A549 (cell line): ENCODE results near the gene RAB11B.
A peak's percentile ranks its signal among the peaks of the same experiment; 100 is the strongest.

Source experiments
- BCL3 ChIP-seq: fragments of >200 bp; sonication (Bioruptor Twin); formaldehyde crosslinking; IDR thresholded peaks from 3 replicates; pipeline ENCODE4 v1.6.1; 2016
- KDM1A ChIP-seq: fragments of 200-600 bp; sonication (generic); IDR thresholded peaks from 2 replicates; pipeline ENCODE4 v1.6.1; 2016; ENCODE audit warnings: low read depth, mild to moderate bottlenecking
- POLR2A ChIP-seq: IDR thresholded peaks from 2 replicates; pipeline ENCODE4 v1.6.1; 2012; ENCODE audit warnings: mild to moderate bottlenecking, low read length
- TP53 ChIP-seq: fragments of 250-450 bp; sonication (Bioruptor Pico); IDR thresholded peaks from 2 replicates; pipeline ENCODE4 v1.5.0; 2021; ENCODE audit warnings: mild to moderate bottlenecking, moderate library complexity
- TF ChIP-seq, protein P1 (sequence below): fragments of >200 bp; sonication (Bioruptor Twin); formaldehyde crosslinking; IDR thresholded peaks from 3 replicates; pipeline ENCODE4 v1.5.1; 2016
- TF ChIP-seq, protein P2 (sequence below): IDR thresholded peaks from 2 replicates; pipeline ENCODE4 v1.6.1; 2012

DNA sequence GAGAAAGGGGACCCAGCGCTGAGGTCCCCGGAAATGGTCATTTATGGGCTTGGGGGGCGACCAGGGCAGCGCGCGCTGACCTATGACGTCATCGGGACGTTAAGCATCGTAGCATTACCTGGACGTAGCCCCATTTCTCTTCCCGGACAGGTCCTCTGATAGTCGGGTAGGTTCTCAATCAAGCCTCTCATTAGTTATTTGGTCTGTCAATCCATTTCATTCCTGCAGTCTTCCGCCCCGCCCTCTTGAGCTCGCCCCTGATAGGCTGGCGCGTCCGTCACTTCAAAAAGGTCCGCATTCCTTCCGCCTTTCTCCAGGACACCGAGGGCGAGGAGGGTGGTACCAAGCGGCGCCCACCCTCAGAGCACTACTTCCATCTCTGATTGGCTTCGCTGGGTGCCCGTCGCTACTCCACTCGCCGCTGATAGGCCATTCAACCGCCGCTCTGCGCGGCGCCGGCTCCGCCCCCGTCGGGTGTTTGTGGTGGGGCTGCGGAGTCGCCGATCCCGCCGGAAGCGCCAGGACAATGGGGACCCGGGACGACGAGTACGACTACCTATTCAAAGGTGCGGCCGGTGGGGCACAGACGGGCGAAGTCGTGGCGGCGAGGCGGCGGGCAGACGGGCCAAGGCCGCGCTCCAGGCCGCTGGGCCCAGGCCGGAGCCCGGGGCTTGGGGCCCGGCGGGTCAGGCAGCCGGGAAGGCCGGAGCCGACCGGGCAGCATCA lies at the start of gene RAB11B:
- TF ChIP-seq, protein P1, sequence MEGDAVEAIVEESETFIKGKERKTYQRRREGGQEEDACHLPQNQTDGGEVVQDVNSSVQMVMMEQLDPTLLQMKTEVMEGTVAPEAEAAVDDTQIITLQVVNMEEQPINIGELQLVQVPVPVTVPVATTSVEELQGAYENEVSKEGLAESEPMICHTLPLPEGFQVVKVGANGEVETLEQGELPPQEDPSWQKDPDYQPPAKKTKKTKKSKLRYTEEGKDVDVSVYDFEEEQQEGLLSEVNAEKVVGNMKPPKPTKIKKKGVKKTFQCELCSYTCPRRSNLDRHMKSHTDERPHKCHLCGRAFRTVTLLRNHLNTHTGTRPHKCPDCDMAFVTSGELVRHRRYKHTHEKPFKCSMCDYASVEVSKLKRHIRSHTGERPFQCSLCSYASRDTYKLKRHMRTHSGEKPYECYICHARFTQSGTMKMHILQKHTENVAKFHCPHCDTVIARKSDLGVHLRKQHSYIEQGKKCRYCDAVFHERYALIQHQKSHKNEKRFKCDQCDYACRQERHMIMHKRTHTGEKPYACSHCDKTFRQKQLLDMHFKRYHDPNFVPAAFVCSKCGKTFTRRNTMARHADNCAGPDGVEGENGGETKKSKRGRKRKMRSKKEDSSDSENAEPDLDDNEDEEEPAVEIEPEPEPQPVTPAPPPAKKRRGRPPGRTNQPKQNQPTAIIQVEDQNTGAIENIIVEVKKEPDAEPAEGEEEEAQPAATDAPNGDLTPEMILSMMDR = no peak
- TF ChIP-seq POLR2A = peak; percentile 18; the same call in 1 of the 2 replicates
- TF ChIP-seq TP53 (CRISPR knock-in tag) = peak; percentile 67; the same call in 1 of the 2 replicates
- TF ChIP-seq, protein P2, sequence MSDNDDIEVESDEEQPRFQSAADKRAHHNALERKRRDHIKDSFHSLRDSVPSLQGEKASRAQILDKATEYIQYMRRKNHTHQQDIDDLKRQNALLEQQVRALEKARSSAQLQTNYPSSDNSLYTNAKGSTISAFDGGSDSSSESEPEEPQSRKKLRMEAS = peak; percentile 23; the same call in 1 of the 2 replicates
- no peak for TF ChIP-seq BCL3
- no peak for TF ChIP-seq KDM1A
